Osteocyte (in vitro differentiated cells): ENCODE measurements around the gene NDUFAF2. TPM values are rescaled to one million over a fixed set of nuclear protein-coding genes. Genes with fewer than 3 reads are reported as not detected.

Experiments used
- DNase-seq: peaks from one replicate; pipeline ENCODE4 v3.0.0; 2021; ENCODE audit warnings: mixed read lengths; ENCODE audit not compliant: unreplicated experiment; ENCODE audit errors: extremely low spot score
- H3K27ac Mint-ChIP-seq: one replicate; pipeline ENCODE4 v1.8.0; 2021; ENCODE audit warnings: mild to moderate bottlenecking, mixed read lengths; ENCODE audit not compliant: unreplicated experiment
- H3K27me3 Mint-ChIP-seq: one replicate; pipeline ENCODE4 v1.8.0; 2021; ENCODE audit warnings: mixed read lengths; ENCODE audit not compliant: unreplicated experiment
- H3K36me3 Mint-ChIP-seq: one replicate; pipeline ENCODE4 v1.8.0; 2021; ENCODE audit warnings: mixed read lengths; ENCODE audit not compliant: unreplicated experiment
- H3K4me1 Mint-ChIP-seq: one replicate; pipeline ENCODE4 v1.8.0; 2021; ENCODE audit warnings: mixed read lengths; ENCODE audit not compliant: unreplicated experiment
- H3K4me3 Mint-ChIP-seq: one replicate; pipeline ENCODE4 v1.8.0; 2021; ENCODE audit warnings: mild to moderate bottlenecking, moderate library complexity, mixed read lengths; ENCODE audit not compliant: unreplicated experiment
- H3K9me3 Mint-ChIP-seq: one replicate; pipeline ENCODE4 v1.8.0; 2021; ENCODE audit warnings: mixed read lengths; ENCODE audit not compliant: unreplicated experiment
- CTCF ChIP-seq: fragments of 200-600 bp; sonication (generic); IDR thresholded peaks from 2 replicates; pipeline ENCODE4 v1.5.0; 2021; ENCODE audit warnings: antibody characterized with exemption, mild to moderate bottlenecking, moderate library complexity
- total RNA-seq: library from RNA; stranded (reverse); gene quantifications from 2 replicates; pipeline ENCODE4 v1.2.1, GENCODE V29; 2021

Gene NDUFAF2
- total RNA-seq, 1 donor from 2014 or later: 23.4 TPM

DNA sequence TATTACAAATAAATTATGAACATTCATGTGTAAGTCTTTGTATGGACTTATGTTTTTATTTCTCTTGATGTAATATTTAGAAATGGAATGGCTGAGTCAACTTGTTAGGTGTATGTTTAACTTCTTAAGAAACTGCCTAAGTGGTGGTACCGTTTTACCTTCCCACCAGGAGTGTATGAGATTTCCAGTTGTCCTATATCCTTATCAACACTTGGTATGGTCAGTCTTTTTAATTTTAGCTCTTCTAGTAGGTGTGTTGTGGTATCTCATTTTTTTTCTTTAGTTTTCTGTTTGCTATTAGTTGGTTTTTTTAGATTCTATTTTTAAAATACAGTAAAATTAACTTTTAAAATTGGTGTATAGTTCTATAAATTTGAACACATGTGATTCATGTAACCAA is 3.7 kb downstream of the NDUFAF2 start:
- Mint-ChIP-seq H3K9me3 (no peaks in the 10 kb centered on the region), H3K4me3 (no peak overlapping the region), H3K36me3 (peaks cover 7% of the 10 kb centered on the region), H3K4me1 (peaks cover 16% of the 10 kb centered on the region), H3K27ac (no peak overlapping the region), H3K27me3 (no peaks in the 10 kb centered on the region)
- DNase-seq: no peak
- no peak for TF ChIP-seq CTCF

DNA sequence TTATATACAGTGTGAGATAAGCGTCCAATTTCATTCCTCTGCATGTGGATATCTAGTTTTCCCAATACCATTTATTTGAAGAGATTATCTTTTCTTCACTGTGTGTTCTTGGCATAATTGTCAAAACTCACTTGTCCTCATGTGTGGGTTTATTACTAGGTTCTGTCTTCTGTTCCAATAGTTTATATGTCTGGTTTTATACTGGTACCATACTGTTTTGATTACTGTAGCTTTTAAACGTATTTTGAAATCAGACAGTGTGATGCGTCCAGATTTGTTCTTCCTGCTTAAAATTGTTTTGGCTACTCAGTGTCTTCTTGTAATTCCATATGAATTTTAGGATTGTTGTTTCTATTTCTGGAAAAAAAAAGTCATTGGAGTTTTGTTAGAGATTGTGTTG is 10.2 kb downstream of the NDUFAF2 start:
- Mint-ChIP-seq H3K4me3 (no peak overlapping the region), H3K27ac (no peak overlapping the region), H3K27me3 (no peaks in the 10 kb centered on the region), H3K9me3 (peaks cover 10% of the 10 kb centered on the region), H3K36me3 (peaks cover 13% of the 10 kb centered on the region), H3K4me1 (no peaks in the 10 kb centered on the region)
- DNase-seq: no peak
- TF ChIP-seq CTCF: no peak

- H3K27me3 Mint-ChIP-seq: no peaks in the 10 kb centered on the region
- peaks cover 7% of the 10 kb centered on the region for H3K36me3 Mint-ChIP-seq
- H3K27ac Mint-ChIP-seq: no peak overlapping the region
- DNase-seq: no peak
- no peak overlapping the region for H3K4me3 Mint-ChIP-seq
- peaks cover 10% of the 10 kb centered on the region for H3K9me3 Mint-ChIP-seq
- no peak for TF ChIP-seq CTCF
- no peaks in the 10 kb centered on the region for H3K4me1 Mint-ChIP-seq
These were observed 13.1 kb downstream of the NDUFAF2 start for GRCh38 chr5:60958088-60958487.

GRCh38 chr5:60958712-60959111 is 13.7 kb downstream of the NDUFAF2 start:
- H3K4me1 Mint-ChIP-seq: no peaks in the 10 kb centered on the region
- no peak for TF ChIP-seq CTCF
- no peaks in the 10 kb centered on the region for H3K27me3 Mint-ChIP-seq

DNA sequence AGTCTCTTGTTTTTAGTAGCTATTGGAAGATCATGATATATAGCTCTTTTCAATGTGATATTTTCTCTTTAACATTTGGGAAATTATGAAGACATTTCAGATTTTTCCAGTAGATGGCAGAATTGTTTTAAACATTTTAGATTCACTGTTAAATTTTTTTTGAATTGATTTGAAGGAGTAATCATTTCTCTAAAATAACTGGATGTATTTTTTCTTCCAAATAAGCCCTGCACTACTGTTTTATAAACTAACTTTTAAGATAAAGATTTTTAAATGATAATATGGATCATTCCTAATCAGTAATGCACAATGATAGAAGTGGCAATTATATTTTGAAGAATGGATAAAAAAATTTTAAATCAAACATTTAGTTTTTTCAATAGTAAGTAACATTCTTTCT is 14.2 kb downstream of the NDUFAF2 start:
- TF ChIP-seq CTCF: peak; percentile 55
- Mint-ChIP-seq H3K27ac (no peak overlapping the region), H3K4me1 (no peaks in the 10 kb centered on the region), H3K36me3 (peaks cover 7% of the 10 kb centered on the region), H3K4me3 (no peak overlapping the region), H3K27me3 (no peaks in the 10 kb centered on the region), H3K9me3 (peaks cover 10% of the 10 kb centered on the region)
- DNase-seq: no peak

More at GRCh38 chr5:60958712-60959111, 13.7 kb downstream of the NDUFAF2 start:
- Mint-ChIP-seq H3K36me3 (peaks cover 7% of the 10 kb centered on the region), H3K27ac (no peak overlapping the region), H3K9me3 (peaks cover 10% of the 10 kb centered on the region), H3K4me3 (no peak overlapping the region)
- DNase-seq: no peak
